Keratinocyte (primary cell): ENCODE measurements around the gene INPP5E. TPM values are rescaled to one million over a fixed set of nuclear protein-coding genes. Genes with fewer than 3 reads are reported as not detected.

Experiments used
- DNase-seq: peaks from one replicate; pipeline ENCODE4 v3.0.0-alpha.2; 2011; ENCODE audit warnings: low read depth, missing footprints, low spot score
- FAIRE-seq: peaks from 2 replicates; lab custom pipeline; 2011; peaks lifted over from hg19 to GRCh38; lab: Jason Lieb, UNC
- H2AFZ ChIP-seq: 2 replicates; pipeline ENCODE4 v1.6.0; 2012; ENCODE audit warnings: low read length, control low read depth, inconsistent platforms; ENCODE audit not compliant: control insufficient read depth
- H3K27ac ChIP-seq: 2 replicates; pipeline ENCODE4 v1.5.1; 2011; ENCODE audit warnings: low read length; ENCODE audit not compliant: control insufficient read depth, insufficient read depth
- H3K27me3 ChIP-seq: 3 replicates; pipeline ENCODE4 v1.6.0; 2011; ENCODE audit warnings: low read length; ENCODE audit not compliant: control insufficient read depth, insufficient read depth; ENCODE audit errors: extremely low read depth
- H3K36me3 ChIP-seq, 2 experiments: 2 replicates in 1 of 2; 3 replicates in 1 of 2; pipeline ENCODE4 v1.5.1; 2011; ENCODE audit warnings: low read length in 2 of 2, mild to moderate bottlenecking in 1 of 2; ENCODE audit not compliant: control insufficient read depth in 2 of 2, insufficient read depth in 2 of 2; ENCODE audit errors: extremely low read depth in 1 of 2
- H3K4me1 ChIP-seq: 3 replicates; pipeline ENCODE4 v1.5.1; 2011; ENCODE audit warnings: low read length; ENCODE audit not compliant: control insufficient read depth, insufficient read depth; ENCODE audit errors: extremely low read depth
- H3K4me2 ChIP-seq: 3 replicates; pipeline ENCODE4 v1.6.0; 2011; ENCODE audit warnings: low read depth, low read length; ENCODE audit not compliant: control insufficient read depth, insufficient read depth; ENCODE audit errors: extremely low read depth
- H3K4me3 ChIP-seq, 3 experiments: fragments of 200-600 bp in 1 of 3; sonication (generic) in 1 of 3; 2 replicates in 2 of 3; 3 replicates in 1 of 3; pipeline ENCODE4 v1.5.1; 2011 to 2016; ENCODE audit warnings: low read length in 3 of 3, mild to moderate bottlenecking in 3 of 3, control low read depth in 2 of 3, inconsistent platforms in 1 of 3, low read depth in 1 of 3, mixed read lengths in 1 of 3, mixed run types in 1 of 3, moderate library complexity in 1 of 3; ENCODE audit not compliant: control insufficient read depth in 2 of 3, insufficient read depth in 2 of 3; ENCODE audit errors: extremely low read depth in 1 of 3
- H3K79me2 ChIP-seq: 2 replicates; pipeline ENCODE4 v1.6.0; 2012; ENCODE audit warnings: low read length; ENCODE audit not compliant: control insufficient read depth, insufficient read depth
- H3K9ac ChIP-seq: 3 replicates; pipeline ENCODE4 v1.6.0; 2011; ENCODE audit warnings: low read length; ENCODE audit not compliant: control insufficient read depth, insufficient read depth; ENCODE audit errors: extremely low read depth
- H3K9me1 ChIP-seq: 3 replicates; pipeline ENCODE4 v1.6.0; 2011; ENCODE audit warnings: low read length; ENCODE audit not compliant: control insufficient read depth, insufficient read depth; ENCODE audit errors: extremely low read depth
- H3K9me3 ChIP-seq: 2 replicates; pipeline ENCODE4 v1.5.1; 2012; ENCODE audit warnings: low read depth, low read length; ENCODE audit not compliant: control insufficient read depth
- H4K20me1 ChIP-seq: 3 replicates; pipeline ENCODE4 v1.6.0; 2011; ENCODE audit warnings: low read length; ENCODE audit not compliant: control insufficient read depth, insufficient read depth; ENCODE audit errors: extremely low read depth
- EZH2 ChIP-seq: IDR thresholded peaks from one replicate; pipeline ENCODE4 v1.6.1; 2012; ENCODE audit warnings: inconsistent platforms, mild to moderate bottlenecking, low read length, moderate library complexity
- dilution Hi-C: fragments of 300-500 bp; cut with MboI; formaldehyde crosslinking; loops from one replicate; pipeline ENCODE4 v1.7.0; 2020; ENCODE audit warnings: low sequenced_read_pairs; ENCODE audit not compliant: extremely low pct_ligation_motif_present
- polyA plus RNA-seq, 5 experiments: library from polyadenylated mRNA; depleted of rRNA in 3 of 5; stranded (reverse) in 3 of 5; stranded (forward) in 1 of 5; unstranded in 1 of 5; fragments of >200 nt; gene quantifications; 1 replicate in 1 of 5; 2 replicates in 3 of 5; 3 replicates in 1 of 5; pipeline versions ENCODE4 v1.2.1 to v1.2.3, GENCODE V29; 2011 to 2012; ENCODE audit warnings: missing spikeins in 2 of 5, low read depth in 1 of 5, low replicate concordance in 1 of 5
- TF ChIP-seq, protein P1 (sequence below), 3 experiments: IDR thresholded peaks in 1 of 3; conservative IDR thresholded peaks in 1 of 3; optimal IDR thresholded peaks in 1 of 3; 2 replicates in 2 of 3; 3 replicates in 1 of 3; pipeline versions ENCODE3 to v1.5.1; 2011; ENCODE audit warnings: low read length in 3 of 3, mild to moderate bottlenecking in 3 of 3, moderate library complexity in 2 of 3, control low read depth in 1 of 3, inconsistent platforms in 1 of 3; ENCODE audit not compliant: insufficient read depth in 2 of 3; ENCODE audit errors: extremely low read depth in 1 of 3

The INPP5E gene
- polyA plus RNA-seq, 1 donor (not counting 4 experiments of a cell fraction or from before 2014, with no cell fraction given) = 4.4 TPM

DNA sequence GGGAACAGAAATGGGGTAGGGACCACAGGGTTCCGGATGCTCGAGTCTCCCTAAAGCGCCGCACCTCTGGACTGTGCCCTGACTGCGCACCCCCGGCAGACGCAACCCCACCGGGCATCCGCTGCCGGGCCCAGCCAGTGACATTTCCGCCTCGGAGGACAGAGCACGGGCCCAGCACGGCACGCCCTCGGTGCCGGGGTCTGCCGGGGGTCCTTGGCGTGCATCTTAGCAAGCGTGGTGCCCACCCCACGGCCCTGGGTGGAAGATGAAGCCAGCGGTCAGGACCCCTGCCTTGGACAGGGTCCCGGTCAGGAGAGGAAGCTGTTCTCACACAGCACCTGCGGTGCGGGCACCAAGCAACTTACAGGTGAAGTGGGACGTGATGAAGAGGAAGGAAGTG is 7.1 kb downstream of the INPP5E start:
- no peaks in the 10 kb centered on the region for H3K27me3 ChIP-seq
- TF ChIP-seq, protein P1, sequence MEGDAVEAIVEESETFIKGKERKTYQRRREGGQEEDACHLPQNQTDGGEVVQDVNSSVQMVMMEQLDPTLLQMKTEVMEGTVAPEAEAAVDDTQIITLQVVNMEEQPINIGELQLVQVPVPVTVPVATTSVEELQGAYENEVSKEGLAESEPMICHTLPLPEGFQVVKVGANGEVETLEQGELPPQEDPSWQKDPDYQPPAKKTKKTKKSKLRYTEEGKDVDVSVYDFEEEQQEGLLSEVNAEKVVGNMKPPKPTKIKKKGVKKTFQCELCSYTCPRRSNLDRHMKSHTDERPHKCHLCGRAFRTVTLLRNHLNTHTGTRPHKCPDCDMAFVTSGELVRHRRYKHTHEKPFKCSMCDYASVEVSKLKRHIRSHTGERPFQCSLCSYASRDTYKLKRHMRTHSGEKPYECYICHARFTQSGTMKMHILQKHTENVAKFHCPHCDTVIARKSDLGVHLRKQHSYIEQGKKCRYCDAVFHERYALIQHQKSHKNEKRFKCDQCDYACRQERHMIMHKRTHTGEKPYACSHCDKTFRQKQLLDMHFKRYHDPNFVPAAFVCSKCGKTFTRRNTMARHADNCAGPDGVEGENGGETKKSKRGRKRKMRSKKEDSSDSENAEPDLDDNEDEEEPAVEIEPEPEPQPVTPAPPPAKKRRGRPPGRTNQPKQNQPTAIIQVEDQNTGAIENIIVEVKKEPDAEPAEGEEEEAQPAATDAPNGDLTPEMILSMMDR (optimal IDR thresholded peaks at IDR 0.05 in 1 of 3, IDR thresholded peaks at IDR 0.05 in 1 of 3, conservative IDR thresholded peaks at IDR 0.05 in 1 of 3; ENCODE audit: extremely low read depth in 1 of 3, insufficient read depth in 2 of 3, low read length in 3 of 3) = no peak
- no peak for TF ChIP-seq EZH2
- no peak overlapping the region for H3K4me3 ChIP-seq
- H3K4me2 ChIP-seq = no peak overlapping the region
- peaks cover 41% of the 10 kb centered on the region for H3K79me2 ChIP-seq
- DNase-seq (no peak), FAIRE-seq (no peak)
- H3K9me3 ChIP-seq = no peaks in the 10 kb centered on the region
- no peak overlapping the region for H3K9ac ChIP-seq
- H3K36me3 ChIP-seq = peaks cover 7 to 25% of the 10 kb centered on the region in 2 experiments
- no peak overlapping the region for H3K27ac ChIP-seq
- H3K4me1 ChIP-seq = peaks cover 6% of the 10 kb centered on the region
- peaks cover 8% of the 10 kb centered on the region for H4K20me1 ChIP-seq
- no peak overlapping the region for H2AFZ ChIP-seq
- H3K9me1 ChIP-seq = peaks cover 2% of the 10 kb centered on the region
- dilution Hi-C loops = no loop called here

DNA sequence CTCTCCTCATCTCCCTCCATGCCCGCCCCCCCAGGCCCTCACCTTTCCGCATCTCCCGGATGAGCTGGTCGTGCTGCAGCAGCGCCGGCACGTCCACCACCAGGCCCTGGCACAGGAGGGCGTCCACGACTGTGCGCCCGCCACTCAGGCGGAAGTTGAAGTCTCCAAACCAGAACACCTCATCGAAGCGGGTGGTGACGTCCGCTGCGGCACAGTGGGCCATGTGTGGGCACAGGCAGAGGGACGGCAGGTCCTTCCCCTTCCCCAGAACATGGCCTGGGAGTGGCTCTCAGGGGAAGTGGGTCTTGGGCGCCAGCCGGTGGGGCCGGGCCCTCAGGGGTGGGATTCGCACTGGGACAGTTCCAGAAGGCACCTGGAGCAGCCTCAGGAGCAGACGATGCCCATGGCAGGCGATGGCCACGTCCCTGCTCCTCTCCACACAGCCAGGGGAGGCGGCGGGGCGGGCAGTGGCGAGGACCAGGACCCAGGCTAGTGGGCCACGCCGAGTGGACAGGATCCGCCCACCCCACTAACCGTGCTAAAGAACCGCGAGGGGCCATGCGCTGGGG is 7.8 kb downstream of the INPP5E start:
- dilution Hi-C loops = no loop called here
- Histone ChIP-seq H3K4me1 (no peaks in the 10 kb centered on the region), H3K27me3 (no peaks in the 10 kb centered on the region), H3K79me2 (peaks cover 34% of the 10 kb centered on the region), H3K9me1 (peaks cover 2% of the 10 kb centered on the region), H3K9me3 (no peaks in the 10 kb centered on the region), H3K4me2 (no peak overlapping the region), H3K36me3 (peaks cover 7 to 25% of the 10 kb centered on the region in 2 experiments), H3K4me3 (no peak overlapping the region), H3K27ac (no peak overlapping the region), H2AFZ (no peak overlapping the region), H3K9ac (no peak overlapping the region), H4K20me1 (peaks cover under 1% of the 10 kb centered on the region)
- DNase-seq (no peak), FAIRE-seq (no peak)
- TF ChIP-seq EZH2 = no peak
- TF ChIP-seq, protein P1 (optimal IDR thresholded peaks at IDR 0.05 in 1 of 3, IDR thresholded peaks at IDR 0.05 in 1 of 3, conservative IDR thresholded peaks at IDR 0.05 in 1 of 3; ENCODE audit: extremely low read depth in 1 of 3, insufficient read depth in 2 of 3, low read length in 3 of 3) = no peak
